Skeletal muscle tissue (tissue), 4 donors: ENCODE data around the gene NLRP12. TPM values are rescaled to one million over a fixed set of nuclear protein-coding genes. Genes with fewer than 3 reads are reported as not detected.
A peak's percentile ranks its signal among the peaks of the same experiment; 100 is the strongest.
"Not testable (repeated sequence)": the region's sequence is repeated elsewhere in the genome, so short reads cannot be mapped to it uniquely, and the experiment has no call there.

ENCODE experiments used
- H3K27ac ChIP-seq: one replicate; pipeline ENCODE4 v1.7.0; 2013; ENCODE audit warnings: mild to moderate bottlenecking, low read depth, low read length, inconsistent platforms
- H3K27me3 ChIP-seq, 3 donors: one replicate each; pipeline ENCODE4 v1.7.0; 2013; ENCODE audit warnings: low read length in 3 of 3; ENCODE audit not compliant: control insufficient read depth in 3 of 3, insufficient read depth in 3 of 3
- H3K36me3 ChIP-seq, 3 donors: one replicate each; pipeline ENCODE4 v1.7.0; 2013; ENCODE audit warnings: low read length in 3 of 3; ENCODE audit not compliant: control insufficient read depth in 3 of 3, insufficient read depth in 3 of 3
- H3K4me1 ChIP-seq, 3 donors: one replicate each; pipeline ENCODE4 v1.7.0; 2013; ENCODE audit warnings: low read length in 3 of 3, mild to moderate bottlenecking in 3 of 3; ENCODE audit not compliant: control insufficient read depth in 3 of 3, insufficient read depth in 3 of 3
- H3K4me3 ChIP-seq, 3 donors: one replicate each; pipeline ENCODE4 v1.7.0; 2013; ENCODE audit warnings: low read length in 3 of 3
- H3K9ac ChIP-seq, 3 donors: one replicate each; pipeline ENCODE4 v1.7.0; 2013; ENCODE audit warnings: low read length in 3 of 3, mild to moderate bottlenecking in 3 of 3, moderate library complexity in 2 of 3, low read depth in 1 of 3
- H3K9me3 ChIP-seq, 3 donors: one replicate each; pipeline ENCODE4 v1.7.0; 2013; ENCODE audit warnings: low read length in 3 of 3; ENCODE audit not compliant: control insufficient read depth in 3 of 3
- total RNA-seq: library from RNA; depleted of rRNA; stranded (reverse); fragments of >200 nt; gene quantifications from one replicate; pipeline ENCODE4 v1.2.3, GENCODE V29; 2014
- donor health status: Osteomylitis.

The NLRP12 gene
- total RNA-seq, 1 donor from 2014 or later, result 1.0 TPM

GRCh38 chr19:53838446-53838845 lies 14.3 kb upstream of the NLRP12 start:
- not testable (repeated sequence) for H3K4me3 ChIP-seq, H3K9ac ChIP-seq, H3K9me3 ChIP-seq, H3K27me3 ChIP-seq, H3K27ac ChIP-seq, H3K4me1 ChIP-seq, H3K36me3 ChIP-seq

- not testable (repeated sequence) for H3K27ac ChIP-seq, H3K9ac ChIP-seq, H3K36me3 ChIP-seq, H3K9me3 ChIP-seq, H3K4me1 ChIP-seq, H3K27me3 ChIP-seq, H3K4me3 ChIP-seq
Observed at GRCh38 chr19:53832861-53833260, 8.7 kb upstream of the NLRP12 start.

- peaks cover 0 to 6% (median 0%) of the 10 kb centered on the region in 3 donors for H3K27me3 ChIP-seq
Observed at GRCh38 chr19:53828531-53828930, 4.4 kb upstream of the NLRP12 start.

GRCh38 chr19:53826876-53827275 lies 2.8 kb upstream of the NLRP12 start:
- Histone ChIP-seq H3K4me3 (no peak overlapping the region), H3K27me3 (peaks cover 0 to 6% (median 0%) of the 10 kb centered on the region in 3 donors), H3K36me3 (no peaks in the 10 kb centered on the region), H3K9me3 (peaks cover 0 to 3% (median 0%) of the 10 kb centered on the region in 3 donors), H3K4me1 (no peaks in the 10 kb centered on the region), H3K27ac (no peak overlapping the region), H3K9ac (no peak overlapping the region)

More at GRCh38 chr19:53828531-53828930, 4.4 kb upstream of the NLRP12 start:
- H3K9ac ChIP-seq, result no peak overlapping the region
- H3K4me1 ChIP-seq, result no peaks in the 10 kb centered on the region
- H3K4me3 ChIP-seq, result no peak overlapping the region
- peaks cover 0 to 3% (median 0%) of the 10 kb centered on the region in 3 donors for H3K9me3 ChIP-seq
- H3K27ac ChIP-seq, result no peak overlapping the region
- H3K36me3 ChIP-seq, result no peaks in the 10 kb centered on the region

GRCh38 chr19:53823380-53824120 lies 564 bp downstream of the NLRP12 start:
- H3K27me3 ChIP-seq, result peaks cover 0 to 3% (median 0%) of the 10 kb centered on the region in 3 donors
- no peaks in the 10 kb centered on the region for H3K4me1 ChIP-seq
- H3K9ac ChIP-seq, result no peak overlapping the region
- H3K4me3 ChIP-seq, result peak overlapping the region in 1 of 3 donors; percentile 14
- no peaks in the 10 kb centered on the region for H3K36me3 ChIP-seq
- no peak overlapping the region for H3K27ac ChIP-seq
- peaks cover 0 to 3% (median 0%) of the 10 kb centered on the region in 3 donors for H3K9me3 ChIP-seq

GRCh38 chr19:53819861-53820260 lies 4.3 kb downstream of the NLRP12 start:
- H3K9me3 ChIP-seq, result peaks cover 0 to 3% (median 0%) of the 10 kb centered on the region in 3 donors
- peaks cover 0 to 3% (median 0%) of the 10 kb centered on the region in 3 donors for H3K27me3 ChIP-seq
- no peak overlapping the region for H3K27ac ChIP-seq
- H3K4me1 ChIP-seq, result no peaks in the 10 kb centered on the region
- H3K9ac ChIP-seq, result no peak overlapping the region
- H3K4me3 ChIP-seq, result no peak overlapping the region
- H3K36me3 ChIP-seq, result no peaks in the 10 kb centered on the region

GRCh38 chr19:53818756-53819155 lies 5.4 kb downstream of the NLRP12 start:
- Histone ChIP-seq H3K4me1 (no peaks in the 10 kb centered on the region), H3K9ac (no peak overlapping the region), H3K27me3 (no peaks in the 10 kb centered on the region), H3K36me3 (no peaks in the 10 kb centered on the region), H3K4me3 (no peak overlapping the region), H3K27ac (no peak overlapping the region), H3K9me3 (no peaks in the 10 kb centered on the region)

- Histone ChIP-seq H3K4me3 (no peak overlapping the region), H3K27me3 (no peaks in the 10 kb centered on the region), H3K9me3 (no peaks in the 10 kb centered on the region), H3K9ac (no peak overlapping the region), H3K27ac (no peak overlapping the region), H3K36me3 (no peaks in the 10 kb centered on the region), H3K4me1 (no peaks in the 10 kb centered on the region)
Observed at GRCh38 chr19:53813996-53814395, 10.1 kb downstream of the NLRP12 start.

- H3K27me3 ChIP-seq, result no peaks in the 10 kb centered on the region
- H3K4me3 ChIP-seq, result no peak overlapping the region
- H3K36me3 ChIP-seq, result no peaks in the 10 kb centered on the region
- no peak overlapping the region for H3K27ac ChIP-seq
- H3K4me1 ChIP-seq, result no peaks in the 10 kb centered on the region
- H3K9me3 ChIP-seq, result no peaks in the 10 kb centered on the region
- no peak overlapping the region for H3K9ac ChIP-seq
Observed at GRCh38 chr19:53812335-53812734, 11.8 kb downstream of the NLRP12 start.

- Histone ChIP-seq H3K27ac (no peak overlapping the region), H3K4me3 (no peak overlapping the region), H3K27me3 (no peaks in the 10 kb centered on the region), H3K36me3 (no peaks in the 10 kb centered on the region), H3K9me3 (no peaks in the 10 kb centered on the region), H3K9ac (no peak overlapping the region), H3K4me1 (no peaks in the 10 kb centered on the region)
Observed at GRCh38 chr19:53810891-53811290, 13.2 kb downstream of the NLRP12 start.
